GM12874 (cell line): ENCODE results near the gene METTL26.

ENCODE experiments used
- CTCF ChIP-seq: IDR thresholded peaks from 2 replicates; pipeline ENCODE4 v1.5.1; 2011; ENCODE audit warnings: low read depth, mild to moderate bottlenecking, control low read depth, low read length, moderate library complexity; ENCODE audit not compliant: insufficient read depth

The METTL26 gene

DNA sequence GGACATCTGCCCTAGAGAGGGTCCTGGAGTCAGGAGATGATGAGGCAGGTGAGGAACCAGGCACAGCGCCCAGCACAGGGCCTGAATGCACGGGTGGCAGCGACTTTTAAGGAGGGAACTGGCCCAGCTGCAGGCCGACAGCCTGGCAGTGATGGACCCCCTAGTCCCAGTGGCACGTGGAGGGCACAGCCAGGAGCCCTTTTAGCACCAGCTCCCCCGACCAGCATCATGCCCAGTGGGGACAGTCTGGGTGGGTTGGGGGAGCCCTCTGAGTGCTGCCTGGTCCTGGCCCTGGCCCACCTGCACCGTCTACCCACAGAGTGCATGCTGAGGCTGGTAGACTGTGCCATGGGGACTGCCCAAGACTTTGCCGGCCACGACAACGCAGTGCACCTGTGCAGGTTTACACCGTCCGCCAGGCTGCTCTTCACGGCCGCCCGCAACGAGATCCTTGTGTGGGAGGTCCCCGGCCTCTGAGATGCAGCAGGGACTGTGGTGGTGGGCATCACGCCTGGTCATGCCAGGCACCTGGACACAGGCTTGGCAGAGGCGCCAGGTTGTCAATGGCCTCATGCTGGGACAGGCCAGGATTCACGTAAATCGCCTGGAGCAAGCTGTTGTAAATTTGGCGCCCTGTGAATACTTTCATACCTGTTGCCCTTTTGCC is 31.1 kb upstream of the METTL26 start:
- no peak for TF ChIP-seq CTCF

DNA sequence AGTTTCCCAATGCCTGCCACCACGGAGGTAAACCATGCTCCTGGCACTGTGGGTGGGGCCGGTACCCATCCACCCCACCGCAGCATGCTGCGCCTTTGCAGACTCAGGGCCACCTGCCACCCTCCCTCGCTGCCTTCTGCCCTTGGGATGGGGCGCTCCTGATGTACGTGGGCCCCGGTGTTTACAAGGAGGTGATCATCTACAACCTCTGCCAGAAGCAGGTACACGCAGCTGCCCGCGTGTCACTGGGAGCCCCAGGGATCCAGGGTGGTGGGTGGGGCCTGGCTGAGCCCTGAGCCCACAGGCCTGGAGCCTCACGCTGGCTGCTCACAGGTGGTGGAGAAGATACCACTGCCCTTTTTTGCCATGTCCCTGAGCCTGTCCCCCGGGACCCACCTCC is 30.5 kb upstream of the METTL26 start:
- no peak for TF ChIP-seq CTCF

- TF ChIP-seq CTCF: no peak
Observed at GRCh38 chr16:662597-662996, 26.5 kb upstream of the METTL26 start.

GRCh38 chr16:662095-662494 is 26.0 kb upstream of the METTL26 start:
- no peak for TF ChIP-seq CTCF

GRCh38 chr16:661184-661821 is 25.2 kb upstream of the METTL26 start:
- no peak for TF ChIP-seq CTCF

DNA sequence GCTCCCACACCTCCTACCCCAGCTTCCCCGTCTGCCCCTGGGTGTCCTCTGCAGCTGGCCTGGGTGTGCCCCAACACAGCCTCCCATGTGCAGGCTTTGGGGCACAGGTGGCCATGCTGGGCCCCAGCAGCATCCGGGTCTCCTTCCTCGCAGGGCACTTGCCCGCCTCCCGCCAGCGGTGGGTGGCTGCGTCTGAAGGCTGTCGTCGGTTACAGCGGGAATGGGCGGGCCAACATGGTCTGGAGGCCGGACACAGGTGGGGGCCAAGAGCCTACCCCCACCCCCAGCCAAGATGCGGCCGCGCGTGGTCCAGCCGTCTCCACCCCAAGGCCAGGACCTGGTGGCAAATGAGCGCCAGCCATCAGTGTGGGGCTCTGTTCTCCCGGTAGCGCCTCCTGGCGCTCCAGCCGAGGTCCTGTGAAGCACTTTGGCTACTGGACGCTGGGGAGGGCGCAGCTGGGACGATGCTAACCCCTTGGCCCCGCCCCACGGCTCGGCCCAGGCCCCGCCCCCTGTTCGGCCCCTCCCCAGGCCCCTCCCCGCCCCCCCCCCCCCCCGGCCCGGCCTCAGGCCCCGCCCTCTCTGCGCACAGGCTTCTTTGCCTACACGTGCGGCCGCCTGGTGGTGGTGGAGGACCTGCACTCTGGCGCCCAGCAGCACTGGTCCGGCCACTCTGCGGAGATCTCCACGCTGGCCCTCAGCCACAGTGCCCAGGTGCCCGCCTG is 24.5 kb upstream of the METTL26 start:
- TF ChIP-seq CTCF: peak; percentile 56

DNA sequence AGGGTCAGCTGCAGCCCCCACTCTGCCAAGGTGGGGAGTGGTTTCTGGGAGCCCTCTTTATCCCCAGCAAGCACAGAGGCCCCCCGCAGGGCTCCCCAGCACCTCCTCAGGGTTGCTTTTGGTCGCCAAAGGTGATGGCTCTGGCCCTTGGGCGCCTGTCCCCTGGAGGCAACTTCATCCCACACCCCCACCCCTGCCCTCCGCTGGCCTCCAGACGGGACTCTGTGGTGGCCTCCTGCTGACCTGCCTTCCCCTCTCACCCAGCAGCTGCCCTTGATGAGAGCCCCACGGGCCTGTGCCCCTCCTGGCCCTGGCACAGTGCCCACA is 24.0 kb upstream of the METTL26 start:
- TF ChIP-seq CTCF: no peak
